Activated naive CD4-positive, alpha-beta T cell treated with Interleukin-2 at 50 U/mL for 16 hours (primary cell): ENCODE measurements around the gene PAQR6.

ENCODE experiments used
- DNase-seq: peaks from one replicate; pipeline ENCODE4 v3.0.0-alpha.2; 2020

Gene PAQR6

GRCh38 chr1:156262461-156263287, 14.8 kb upstream of the PAQR6 start:
- no peak for DNase-seq

- DNase-seq = no peak
Measured at GRCh38 chr1:156260896-156261295, 13.0 kb upstream of the PAQR6 start.

- DNase-seq = no peak
Measured at GRCh38 chr1:156259805-156260204, 11.9 kb upstream of the PAQR6 start.

- DNase-seq = no peak
Measured at GRCh38 chr1:156258859-156259258, 11.0 kb upstream of the PAQR6 start.

GRCh38 chr1:156257711-156258110, 9.9 kb upstream of the PAQR6 start:
- no peak for DNase-seq

GRCh38 chr1:156253634-156254033, 5.8 kb upstream of the PAQR6 start:
- DNase-seq = no peak

GRCh38 chr1:156251527-156251926, 3.7 kb upstream of the PAQR6 start:
- DNase-seq = no peak

- no peak for DNase-seq
Measured at GRCh38 chr1:156249593-156249992, 1.7 kb upstream of the PAQR6 start.

GRCh38 chr1:156248323-156248683, 447 bp upstream of the PAQR6 start:
- no peak for DNase-seq

- DNase-seq = no peak
Measured at GRCh38 chr1:156246781-156247459, 936 bp downstream of the PAQR6 start.

- no peak for DNase-seq
Measured at GRCh38 chr1:156246241-156246780, 1.5 kb downstream of the PAQR6 start.

- DNase-seq = peak; percentile 45
Measured at GRCh38 chr1:156245451-156246232, 2.2 kb downstream of the PAQR6 start.

GRCh38 chr1:156244712-156245111, 3.1 kb downstream of the PAQR6 start:
- no peak for DNase-seq

- DNase-seq = no peak
Measured at GRCh38 chr1:156244126-156244525, 3.7 kb downstream of the PAQR6 start.

- DNase-seq = no peak
Measured at GRCh38 chr1:156242738-156243137, 5.1 kb downstream of the PAQR6 start.

- no peak for DNase-seq
Measured at GRCh38 chr1:156241926-156242325, 5.9 kb downstream of the PAQR6 start, which contains the start of gene BGLAP. TSS of gene BGLAP (plus strand) at chr1:156242184. CDS start at chr1:156242232, 48 bp downstream.

- no peak for DNase-seq
Measured at GRCh38 chr1:156241311-156241811, 6.5 kb downstream of the PAQR6 start.

- no peak for DNase-seq
Measured at GRCh38 chr1:156238248-156238647, 9.6 kb downstream of the PAQR6 start.

- no peak for DNase-seq
Measured at GRCh38 chr1:156236164-156236563, 11.7 kb downstream of the PAQR6 start.

- no peak for DNase-seq
Measured at GRCh38 chr1:156233426-156234127, 14.3 kb downstream of the PAQR6 start.

- DNase-seq = no peak
Measured at GRCh38 chr1:156232201-156232894, 15.5 kb downstream of the PAQR6 start.

- DNase-seq = no peak
Measured at GRCh38 chr1:156230473-156230837, 17.4 kb downstream of the PAQR6 start.
